Measurements from ENCODE around the gene ASAP2. TPM values are rescaled to one million over a fixed set of nuclear protein-coding genes. Genes with fewer than 3 reads are reported as not detected.

Gene ASAP2
- total RNA-seq, 1 experiment from 2014 or later: not detected

DNA sequence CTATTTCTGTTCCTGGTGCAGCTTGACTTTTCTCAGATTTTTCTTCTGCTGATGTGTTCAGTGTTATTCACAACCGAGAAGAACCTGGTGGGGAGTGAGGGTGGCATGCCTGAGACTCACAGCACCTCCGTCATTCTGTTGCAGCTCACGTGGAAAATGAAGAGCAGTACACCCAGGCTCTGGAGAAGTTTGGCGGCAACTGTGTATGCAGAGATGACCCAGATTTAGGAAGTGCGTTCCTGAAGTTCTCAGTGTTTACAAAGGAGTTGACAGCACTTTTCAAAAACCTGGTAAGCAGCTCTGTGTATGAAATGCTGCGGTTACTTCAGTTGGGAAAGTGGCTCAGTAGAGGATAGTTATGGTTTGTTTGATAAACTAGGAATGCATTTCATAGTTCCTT, 90.5 kb downstream of the ASAP2 start:
- H3K36me3 ChIP-seq (ENCODE audit: insufficient read depth, low read length): no peaks in the 10 kb centered on the region
- no peak overlapping the region for H3K4me3 ChIP-seq (ENCODE audit: low read length)
- H3K4me1 ChIP-seq (ENCODE audit: low read length): no peaks in the 10 kb centered on the region
- no peak overlapping the region for H3K27ac ChIP-seq (ENCODE audit: low read length)
- no peak overlapping the region for H3K4me2 ChIP-seq (ENCODE audit: low read depth, low read length, poor library complexity, severe bottlenecking)
- no peaks in the 10 kb centered on the region; the same call in 1 of the 2 replicates for H4K20me1 ChIP-seq (ENCODE audit: insufficient read depth, low read depth, low read length)
- no peaks in the 10 kb centered on the region for H3K27me3 ChIP-seq (ENCODE audit: low read length)
- H2AFZ ChIP-seq (ENCODE audit: low read length): no peak overlapping the region
- DNase-seq: no peak
- H3K9ac ChIP-seq (ENCODE audit: low read length): no peak overlapping the region
- H3K79me2 ChIP-seq (ENCODE audit: low read length): no peaks in the 10 kb centered on the region
- H3K9me3 ChIP-seq (ENCODE audit: low read length): no peaks in the 10 kb centered on the region
- no peaks in the 10 kb centered on the region for H3K9me2 ChIP-seq (replicated peaks; ENCODE audit: insufficient read depth, low read length)

DNA sequence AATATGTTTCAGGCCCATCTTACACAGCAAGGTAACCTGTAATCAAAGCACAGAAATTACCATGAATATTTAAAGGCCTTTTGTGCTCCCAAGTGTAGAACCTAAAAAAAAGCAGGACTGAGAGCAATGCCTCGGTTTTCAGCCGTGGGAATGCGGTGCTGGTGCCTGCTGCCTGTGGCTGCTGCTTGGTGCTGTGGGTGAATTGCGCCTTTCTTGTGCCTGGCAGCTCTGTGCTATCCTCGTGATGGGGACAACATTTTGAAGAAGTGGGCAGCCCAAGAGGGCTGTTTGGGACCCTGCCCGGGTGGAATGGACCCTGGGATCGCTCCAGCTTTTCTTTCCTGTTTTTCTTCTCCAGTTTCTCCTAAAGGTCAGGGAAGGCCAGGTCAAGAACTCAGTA, 91.2 kb downstream of the ASAP2 start:
- no peaks in the 10 kb centered on the region for H4K20me1 ChIP-seq (ENCODE audit: insufficient read depth, low read depth, low read length)
- H3K79me2 ChIP-seq (ENCODE audit: low read length): no peaks in the 10 kb centered on the region
- H2AFZ ChIP-seq (ENCODE audit: low read length): no peak overlapping the region
- no peaks in the 10 kb centered on the region for H3K36me3 ChIP-seq (ENCODE audit: insufficient read depth, low read length)
- H3K27me3 ChIP-seq (ENCODE audit: low read length): no peaks in the 10 kb centered on the region
- H3K27ac ChIP-seq (ENCODE audit: low read length): no peak overlapping the region
- H3K4me3 ChIP-seq (ENCODE audit: low read length): no peak overlapping the region
- no peak for DNase-seq
- no peaks in the 10 kb centered on the region for H3K4me1 ChIP-seq (ENCODE audit: low read length)
- no peaks in the 10 kb centered on the region for H3K9me3 ChIP-seq (ENCODE audit: low read length)
- H3K4me2 ChIP-seq (ENCODE audit: low read depth, low read length, poor library complexity, severe bottlenecking): no peak overlapping the region
- H3K9ac ChIP-seq (ENCODE audit: low read length): no peak overlapping the region
- H3K9me2 ChIP-seq (replicated peaks; ENCODE audit: insufficient read depth, low read length): no peaks in the 10 kb centered on the region

DNA sequence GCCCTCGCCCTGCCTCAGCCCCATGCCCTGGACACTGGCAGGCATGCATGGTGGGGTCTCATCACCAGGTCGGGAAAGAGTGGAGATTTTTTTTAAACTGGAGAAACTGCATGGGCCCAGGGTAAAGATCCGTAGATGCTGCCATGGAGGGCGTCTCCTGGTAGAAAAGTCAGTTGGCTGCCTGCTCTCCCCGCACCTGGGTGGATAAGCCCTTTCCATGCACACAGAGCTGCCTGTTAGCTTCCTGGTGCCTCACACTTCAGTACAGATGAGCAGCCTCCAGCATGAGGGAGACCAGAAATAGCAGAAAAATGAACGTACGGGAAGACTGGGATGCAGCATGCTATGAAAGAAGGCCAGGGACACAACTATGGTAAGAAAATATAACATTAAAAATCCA, 92.0 kb downstream of the ASAP2 start:
- H4K20me1 ChIP-seq (ENCODE audit: insufficient read depth, low read depth, low read length): no peaks in the 10 kb centered on the region
- H3K4me3 ChIP-seq (ENCODE audit: low read length): no peak overlapping the region
- DNase-seq: no peak
- H3K4me2 ChIP-seq (ENCODE audit: low read depth, low read length, poor library complexity, severe bottlenecking): no peak overlapping the region
- H3K79me2 ChIP-seq (ENCODE audit: low read length): no peaks in the 10 kb centered on the region
- no peaks in the 10 kb centered on the region for H3K27me3 ChIP-seq (ENCODE audit: low read length)
- H3K4me1 ChIP-seq (ENCODE audit: low read length): no peaks in the 10 kb centered on the region
- no peaks in the 10 kb centered on the region for H3K9me2 ChIP-seq (replicated peaks; ENCODE audit: insufficient read depth, low read length)
- no peak overlapping the region for H2AFZ ChIP-seq (ENCODE audit: low read length)
- no peaks in the 10 kb centered on the region for H3K9me3 ChIP-seq (ENCODE audit: low read length)
- no peak overlapping the region for H3K9ac ChIP-seq (ENCODE audit: low read length)
- no peaks in the 10 kb centered on the region for H3K36me3 ChIP-seq (ENCODE audit: insufficient read depth, low read length)
- H3K27ac ChIP-seq (ENCODE audit: low read length): no peak overlapping the region

DNA sequence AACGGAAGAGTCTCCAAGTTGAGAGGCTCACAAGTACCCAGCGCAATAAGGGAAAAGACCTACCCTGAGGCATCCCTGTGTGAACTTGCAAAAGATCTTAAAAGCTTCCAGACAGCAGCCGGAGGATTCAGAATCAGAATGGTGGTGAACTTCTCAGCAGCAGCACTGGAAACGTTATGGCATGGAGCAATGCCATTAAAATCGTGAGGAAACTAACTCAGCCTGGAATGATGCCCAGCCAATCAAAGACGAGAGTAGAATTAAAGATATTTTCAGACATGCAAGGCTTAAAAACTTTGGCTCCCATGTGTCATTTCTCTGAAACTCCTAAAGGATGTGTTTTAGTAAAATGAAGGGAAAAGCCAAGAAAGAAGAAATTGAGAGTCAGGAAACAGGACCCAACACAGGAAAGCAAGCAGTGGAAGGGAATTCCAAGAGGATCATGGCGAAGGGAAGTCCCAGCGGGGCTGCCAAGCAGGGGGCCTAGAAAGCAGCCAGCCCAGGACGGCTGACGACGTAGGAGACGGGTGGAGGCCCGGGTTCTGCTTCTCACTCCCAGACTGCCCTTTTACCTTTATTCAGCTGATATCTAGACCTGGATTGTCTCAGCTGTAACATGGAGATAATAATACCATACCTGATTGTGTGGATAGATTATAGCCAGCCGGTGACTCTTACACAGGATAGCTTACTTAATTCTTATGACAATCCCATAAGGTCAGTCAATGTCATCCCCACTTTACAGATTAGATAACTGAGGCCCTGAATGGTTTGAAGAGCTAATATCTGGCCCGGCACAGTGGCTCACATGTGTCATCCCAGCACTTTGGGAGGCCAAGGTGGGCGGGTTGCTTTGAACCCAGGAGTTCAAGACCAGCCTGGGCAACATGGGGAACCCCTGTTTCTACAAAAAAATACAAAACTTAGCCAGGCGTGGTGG, 92.8 kb downstream of the ASAP2 start:
- Histone ChIP-seq H3K4me1 (ENCODE audit: low read length) (no peaks in the 10 kb centered on the region), H2AFZ (ENCODE audit: low read length) (no peak overlapping the region), H3K36me3 (ENCODE audit: insufficient read depth, low read length) (no peaks in the 10 kb centered on the region), H3K27ac (ENCODE audit: low read length) (no peak overlapping the region), H3K4me2 (ENCODE audit: low read depth, low read length, poor library complexity, severe bottlenecking) (no peak overlapping the region), H3K9me2 (replicated peaks; ENCODE audit: insufficient read depth, low read length) (no peaks in the 10 kb centered on the region), H3K79me2 (ENCODE audit: low read length) (no peaks in the 10 kb centered on the region), H3K9me3 (ENCODE audit: low read length) (no peaks in the 10 kb centered on the region), H3K9ac (ENCODE audit: low read length) (no peak overlapping the region), H3K27me3 (ENCODE audit: low read length) (no peaks in the 10 kb centered on the region), H4K20me1 (ENCODE audit: insufficient read depth, low read depth, low read length) (no peaks in the 10 kb centered on the region), H3K4me3 (ENCODE audit: low read length) (no peak overlapping the region)
- DNase-seq: no peak

DNA sequence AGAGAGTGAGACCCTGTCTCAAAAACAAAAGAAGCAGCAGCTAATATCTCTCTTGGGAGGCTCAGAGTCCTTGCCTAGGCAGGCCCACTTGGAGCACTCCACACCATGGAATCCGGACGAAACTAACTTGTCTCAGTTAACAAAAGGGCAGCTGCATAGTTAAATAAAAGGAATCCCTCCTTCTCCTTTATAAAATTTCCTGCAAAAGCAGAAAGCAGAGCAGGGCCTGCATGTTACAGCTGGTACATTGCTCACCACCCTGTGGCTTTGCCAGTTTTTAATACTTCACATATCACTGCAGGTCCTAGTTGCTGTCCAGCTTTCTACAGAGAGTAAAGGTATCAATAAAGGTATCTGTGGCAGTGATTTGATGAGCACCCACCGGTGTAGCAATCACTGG, 93.6 kb downstream of the ASAP2 start:
- Histone ChIP-seq H3K36me3 (ENCODE audit: insufficient read depth, low read length) (no peaks in the 10 kb centered on the region), H3K4me1 (ENCODE audit: low read length) (no peaks in the 10 kb centered on the region), H3K9me2 (replicated peaks; ENCODE audit: insufficient read depth, low read length) (no peaks in the 10 kb centered on the region), H3K27ac (ENCODE audit: low read length) (no peak overlapping the region), H3K4me3 (ENCODE audit: low read length) (no peak overlapping the region), H3K79me2 (ENCODE audit: low read length) (no peaks in the 10 kb centered on the region), H3K9ac (ENCODE audit: low read length) (no peak overlapping the region), H4K20me1 (ENCODE audit: insufficient read depth, low read depth, low read length) (no peaks in the 10 kb centered on the region), H3K9me3 (ENCODE audit: low read length) (no peaks in the 10 kb centered on the region), H3K27me3 (ENCODE audit: low read length) (no peaks in the 10 kb centered on the region), H3K4me2 (ENCODE audit: low read depth, low read length, poor library complexity, severe bottlenecking) (no peak overlapping the region), H2AFZ (ENCODE audit: low read length) (no peak overlapping the region)
- no peak for DNase-seq

DNA sequence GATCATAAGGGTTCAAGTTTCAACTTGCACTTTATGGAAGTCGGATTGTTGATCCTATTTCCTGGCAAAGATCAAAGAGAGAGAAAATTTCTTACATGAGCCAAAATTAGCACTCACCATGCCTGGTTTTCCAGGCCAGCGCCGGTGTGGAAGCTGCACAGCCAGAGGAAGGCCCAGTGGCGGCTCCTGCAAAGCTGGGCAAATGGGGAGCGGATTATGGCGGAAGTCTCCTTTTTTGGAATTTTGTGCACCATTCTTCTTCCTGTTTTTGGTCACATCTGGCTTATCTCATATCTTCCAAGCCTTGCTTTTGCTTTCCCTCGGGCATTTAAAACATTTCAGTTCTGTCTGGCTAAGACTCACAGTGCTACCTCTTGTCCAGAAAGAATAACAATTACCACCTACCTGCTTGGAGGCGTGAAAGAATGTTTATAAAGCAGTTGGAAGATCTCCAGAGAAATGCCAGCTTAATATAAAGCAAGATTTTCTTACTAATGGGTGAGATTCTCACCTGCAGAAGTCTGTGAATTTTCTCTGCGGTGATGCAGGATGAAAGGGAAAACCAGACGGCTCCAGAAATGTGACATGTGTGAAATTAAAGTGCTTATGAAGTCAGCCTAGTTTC, 94.3 kb downstream of the ASAP2 start:
- no peak overlapping the region for H3K4me2 ChIP-seq (ENCODE audit: low read depth, low read length, poor library complexity, severe bottlenecking)
- H3K79me2 ChIP-seq (ENCODE audit: low read length): no peaks in the 10 kb centered on the region
- H3K9me2 ChIP-seq (replicated peaks; ENCODE audit: insufficient read depth, low read length): no peaks in the 10 kb centered on the region
- H3K4me1 ChIP-seq (ENCODE audit: low read length): no peaks in the 10 kb centered on the region
- no peaks in the 10 kb centered on the region for H3K27me3 ChIP-seq (ENCODE audit: low read length)
- no peaks in the 10 kb centered on the region for H3K36me3 ChIP-seq (ENCODE audit: insufficient read depth, low read length)
- DNase-seq: no peak
- no peaks in the 10 kb centered on the region for H3K9me3 ChIP-seq (ENCODE audit: low read length)
- no peak overlapping the region for H3K4me3 ChIP-seq (ENCODE audit: low read length)
- no peaks in the 10 kb centered on the region for H4K20me1 ChIP-seq (ENCODE audit: insufficient read depth, low read depth, low read length)
- H3K27ac ChIP-seq (ENCODE audit: low read length): no peak overlapping the region
- H3K9ac ChIP-seq (ENCODE audit: low read length): no peak overlapping the region
- H2AFZ ChIP-seq (ENCODE audit: low read length): no peak overlapping the region

DNA sequence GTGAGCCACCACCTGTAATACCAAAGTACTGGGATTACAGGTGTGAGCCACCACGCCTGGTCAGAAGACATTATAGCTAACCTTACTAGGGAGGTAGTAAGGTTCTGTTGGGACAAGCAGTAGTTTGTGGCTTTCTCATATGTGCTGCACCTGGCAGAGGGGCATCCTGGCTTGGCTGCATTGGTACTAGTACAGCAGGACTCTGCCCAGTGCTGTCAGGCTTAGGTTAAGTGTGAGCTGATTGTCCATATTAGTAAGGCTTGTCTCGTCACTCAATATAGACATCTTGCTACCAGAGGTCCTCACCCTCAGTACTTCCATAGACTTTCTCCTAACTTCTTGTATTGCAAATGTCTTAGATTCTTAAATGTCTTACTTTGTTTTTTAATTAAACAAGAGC, 96.1 kb downstream of the ASAP2 start:
- Histone ChIP-seq H3K9ac (ENCODE audit: low read length) (no peak overlapping the region), H3K9me2 (replicated peaks; ENCODE audit: insufficient read depth, low read length) (no peaks in the 10 kb centered on the region), H3K4me3 (ENCODE audit: low read length) (no peak overlapping the region), H2AFZ (ENCODE audit: low read length) (no peak overlapping the region), H3K4me1 (ENCODE audit: low read length) (no peaks in the 10 kb centered on the region), H3K79me2 (ENCODE audit: low read length) (no peaks in the 10 kb centered on the region), H4K20me1 (ENCODE audit: insufficient read depth, low read depth, low read length) (no peaks in the 10 kb centered on the region), H3K27ac (ENCODE audit: low read length) (no peak overlapping the region), H3K9me3 (ENCODE audit: low read length) (no peaks in the 10 kb centered on the region), H3K36me3 (ENCODE audit: insufficient read depth, low read length) (no peaks in the 10 kb centered on the region), H3K4me2 (ENCODE audit: low read depth, low read length, poor library complexity, severe bottlenecking) (no peak overlapping the region), H3K27me3 (ENCODE audit: low read length) (no peaks in the 10 kb centered on the region)
- DNase-seq: no peak

DNA sequence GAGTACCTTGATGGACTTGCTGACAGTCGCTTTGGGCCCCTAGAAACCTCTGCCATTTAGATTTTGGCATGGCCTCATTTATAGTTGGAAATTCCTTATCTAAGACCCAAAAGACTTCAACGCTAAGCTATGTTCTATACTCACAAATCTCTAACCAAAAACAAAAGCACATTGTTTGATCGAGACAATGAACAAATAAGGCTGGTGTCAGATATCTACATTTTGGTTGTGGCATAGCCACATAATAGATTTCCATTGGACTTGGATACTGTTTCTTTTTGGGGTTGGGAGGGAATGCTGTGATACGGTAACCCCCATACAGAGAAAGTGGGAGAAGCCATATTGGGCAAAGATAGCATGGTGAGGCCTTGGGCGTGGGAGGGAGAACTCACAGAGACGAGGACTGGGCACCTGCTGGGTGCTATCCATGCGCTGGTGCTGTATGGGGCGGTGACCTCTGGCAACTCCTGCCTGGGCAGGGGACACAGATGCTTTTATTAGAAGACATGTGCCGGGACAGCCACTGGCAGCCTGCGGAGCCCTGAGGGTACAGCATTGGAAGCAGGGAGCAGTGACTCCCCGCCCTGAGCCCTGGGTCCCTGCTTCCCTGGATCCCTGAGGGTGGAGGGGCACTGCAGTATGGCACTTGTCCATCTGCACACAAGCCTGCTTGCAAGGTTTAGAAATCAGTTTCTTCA, 97.1 kb downstream of the ASAP2 start:
- H2AFZ ChIP-seq (ENCODE audit: low read length): no peak overlapping the region
- no peaks in the 10 kb centered on the region for H3K36me3 ChIP-seq (ENCODE audit: insufficient read depth, low read length)
- no peak overlapping the region for H3K9ac ChIP-seq (ENCODE audit: low read length)
- H3K27ac ChIP-seq (ENCODE audit: low read length): no peak overlapping the region
- no peaks in the 10 kb centered on the region for H3K9me3 ChIP-seq (ENCODE audit: low read length)
- H3K4me2 ChIP-seq (ENCODE audit: low read depth, low read length, poor library complexity, severe bottlenecking): no peak overlapping the region
- H3K4me1 ChIP-seq (ENCODE audit: low read length): no peaks in the 10 kb centered on the region
- H3K79me2 ChIP-seq (ENCODE audit: low read length): no peaks in the 10 kb centered on the region
- H3K4me3 ChIP-seq (ENCODE audit: low read length): no peak overlapping the region
- H3K27me3 ChIP-seq (ENCODE audit: low read length): no peaks in the 10 kb centered on the region
- no peaks in the 10 kb centered on the region for H4K20me1 ChIP-seq (ENCODE audit: insufficient read depth, low read depth, low read length)
- no peak for DNase-seq
- H3K9me2 ChIP-seq (replicated peaks; ENCODE audit: insufficient read depth, low read length): no peaks in the 10 kb centered on the region

Measured in Karpas-422 (cell line).